GM19452 (cell line): ENCODE results near the gene LARP6.
"Not testable (repeated sequence)": the region's sequence is repeated elsewhere in the genome, so short reads cannot be mapped to it uniquely, and the experiment has no call there.

ENCODE experiments used
- ATAC-seq: cut with Tn5 transposase; IDR thresholded peaks from one replicate; pipeline ENCODE4 v1.9.1; 2021; ENCODE audit not compliant: unreplicated experiment

Gene LARP6

GRCh38 chr15:70859322-70859908 lies 5.5 kb upstream of the LARP6 start:
- no peak for ATAC-seq

GRCh38 chr15:70858614-70859321 lies 4.8 kb upstream of the LARP6 start:
- ATAC-seq, result not testable (repeated sequence)

- no peak for ATAC-seq
These were observed 3.8 kb upstream of the LARP6 start for GRCh38 chr15:70857562-70858285.

- ATAC-seq, result no peak
These were observed 3.1 kb upstream of the LARP6 start for GRCh38 chr15:70856884-70857561.

- no peak for ATAC-seq
These were observed 2.4 kb upstream of the LARP6 start for GRCh38 chr15:70856177-70856883.

- no peak for ATAC-seq
These were observed 1.8 kb upstream of the LARP6 start for GRCh38 chr15:70855764-70856163.

- ATAC-seq, result no peak
These were observed 664 bp upstream of the LARP6 start for GRCh38 chr15:70854666-70854976.

GRCh38 chr15:70853318-70853972 lies 512 bp downstream of the LARP6 start:
- ATAC-seq, result no peak

GRCh38 chr15:70852501-70853317 lies 1.2 kb downstream of the LARP6 start:
- ATAC-seq, result no peak

GRCh38 chr15:70851889-70852288 lies 2.1 kb downstream of the LARP6 start:
- no peak for ATAC-seq

GRCh38 chr15:70845602-70846360 lies 8.2 kb downstream of the LARP6 start:
- ATAC-seq, result no peak

GRCh38 chr15:70837476-70837875 lies 16.5 kb downstream of the LARP6 start:
- no peak for ATAC-seq

GRCh38 chr15:70835841-70836240 lies 18.1 kb downstream of the LARP6 start:
- ATAC-seq, result no peak

GRCh38 chr15:70835415-70835814 lies 18.5 kb downstream of the LARP6 start:
- ATAC-seq, result no peak

- no peak for ATAC-seq
These were observed 19.0 kb downstream of the LARP6 start for GRCh38 chr15:70834999-70835398.

- no peak for ATAC-seq
These were observed 19.8 kb downstream of the LARP6 start for GRCh38 chr15:70833861-70834765.

GRCh38 chr15:70833422-70833821 lies 20.5 kb downstream of the LARP6 start:
- no peak for ATAC-seq

- no peak for ATAC-seq
These were observed 21.8 kb downstream of the LARP6 start for GRCh38 chr15:70832176-70832575.
